GM12878 (cell line): ENCODE results near the gene GCSAML. TPM values are rescaled to one million over a fixed set of nuclear protein-coding genes. Genes with fewer than 3 reads are reported as not detected.

Experiments
- EGR1 ChIP-seq, 2 experiments: IDR thresholded peaks; 1 replicate in 1 of 2; 2 replicates in 1 of 2; pipeline ENCODE4 v1.6.1; 2011 to 2012; ENCODE audit warnings: low read depth in 2 of 2, low read length in 2 of 2, borderline replicate concordance in 1 of 2, mild to moderate bottlenecking in 1 of 2, moderate library complexity in 1 of 2
- IRF5 ChIP-seq: fragments of 450-650 bp; IDR thresholded peaks from 2 replicates; pipeline ENCODE4 v1.6.1; 2017; ENCODE audit warnings: borderline replicate concordance
- MTA3 ChIP-seq: IDR thresholded peaks from 2 replicates; pipeline ENCODE4 v1.6.1; 2012; ENCODE audit warnings: low read length, inconsistent platforms, borderline replicate concordance
- NR2F1 ChIP-seq: fragments of 450-650 bp; conservative IDR thresholded peaks from 2 replicates; pipeline ENCODE4 v1.6.1; 2017; ENCODE audit warnings: mild to moderate bottlenecking
- WRNIP1 ChIP-seq: IDR thresholded peaks from 2 replicates; pipeline ENCODE4 v1.6.1; 2011; ENCODE audit warnings: low read depth, low read length, improper control_type of control experiment, borderline replicate concordance
- ZBED1 ChIP-seq: IDR thresholded peaks from 2 replicates; pipeline ENCODE4 v1.6.1; 2016; ENCODE audit warnings: borderline replicate concordance
- ZNF24 ChIP-seq: fragments of 450-650 bp; IDR thresholded peaks from 2 replicates; pipeline ENCODE4 v1.6.1; 2017; ENCODE audit warnings: antibody characterized with exemption, mild to moderate bottlenecking
- ZZZ3 ChIP-seq: IDR thresholded peaks from 2 replicates; pipeline ENCODE4 v1.6.1; 2011; ENCODE audit warnings: low read depth; ENCODE audit not compliant: control insufficient read depth, insufficient read length
- polyA plus RNA-seq, 11 experiments: library from polyadenylated mRNA; depleted of rRNA in 4 of 11; unstranded in 6 of 11; stranded (reverse) in 5 of 11; fragments of >200 nt; fragmentation: Nextera tagmentation in 4 of 11; fragmentation: Illumina TruSeq in 1 of 11; extraction: Ambion mirVana in 4 of 11; extraction: Trizol in 1 of 11; gene quantifications; 1 replicate in 1 of 11; 2 replicates in 10 of 11; pipeline versions ENCODE4 v1.2.1 to v1.2.3, GENCODE V29; 2011 to 2016; ENCODE audit warnings: inconsistent platforms in 2 of 11, missing spikeins in 2 of 11, low read depth in 1 of 11
- total RNA-seq, 4 experiments: library from RNA; depleted of rRNA in 3 of 4; stranded (reverse); fragments of >200 nt in 3 of 4; fragmentation: Illumina TruSeq in 1 of 4; extraction: Trizol in 1 of 4; gene quantifications; 2 replicates each; pipeline versions ENCODE4 v1.2.1 to v1.2.3, GENCODE V29; 2013 to 2021
- TF ChIP-seq, protein P1 (sequence below): fragments of 450-650 bp; formaldehyde crosslinking; IDR thresholded peaks from 2 replicates; pipeline ENCODE4 v1.5.0; 2022; ENCODE audit warnings: mild to moderate bottlenecking, missing genetic modification characterization

The GCSAML gene
- total and polyA plus RNA-seq, 10 of the 15 experiments (the other 5 are each of a cell fraction or from before 2014, with no cell fraction given), result 0.03 TPM; not detected in 9

DNA sequence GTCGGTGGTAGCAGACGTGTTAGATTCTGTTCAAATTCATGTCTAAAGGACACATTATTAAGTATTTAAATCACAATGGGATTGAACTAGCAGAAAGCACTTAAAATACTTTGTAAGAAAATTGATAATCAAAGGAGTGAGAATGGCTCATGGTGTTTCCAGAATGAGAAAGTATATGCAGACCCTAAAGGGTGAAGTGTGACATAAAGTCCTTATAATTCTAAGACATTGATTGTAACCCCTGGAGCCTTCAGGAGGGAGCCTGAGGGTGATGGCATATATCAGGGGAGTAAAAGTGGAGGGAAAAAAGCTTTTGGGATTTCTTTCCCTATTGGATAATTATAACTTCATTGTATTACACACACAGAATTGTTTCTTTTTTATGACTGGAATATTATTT, 12.6 kb upstream of the GCSAML start, which contains the start of gene OR2C3 (continued):
- TF ChIP-seq IRF5, result no peak
- TF ChIP-seq NR2F1, result no peak
- no peak for TF ChIP-seq EGR1 (IDR thresholded peaks at IDR 0.05; ENCODE audit: borderline replicate concordance in 1 of 2, low read depth in 2 of 2, low read length in 2 of 2)
- TF ChIP-seq ZNF24, result no peak
- no peak for TF ChIP-seq WRNIP1
- no peak for TF ChIP-seq ZBED1
- TF ChIP-seq, protein P1, sequence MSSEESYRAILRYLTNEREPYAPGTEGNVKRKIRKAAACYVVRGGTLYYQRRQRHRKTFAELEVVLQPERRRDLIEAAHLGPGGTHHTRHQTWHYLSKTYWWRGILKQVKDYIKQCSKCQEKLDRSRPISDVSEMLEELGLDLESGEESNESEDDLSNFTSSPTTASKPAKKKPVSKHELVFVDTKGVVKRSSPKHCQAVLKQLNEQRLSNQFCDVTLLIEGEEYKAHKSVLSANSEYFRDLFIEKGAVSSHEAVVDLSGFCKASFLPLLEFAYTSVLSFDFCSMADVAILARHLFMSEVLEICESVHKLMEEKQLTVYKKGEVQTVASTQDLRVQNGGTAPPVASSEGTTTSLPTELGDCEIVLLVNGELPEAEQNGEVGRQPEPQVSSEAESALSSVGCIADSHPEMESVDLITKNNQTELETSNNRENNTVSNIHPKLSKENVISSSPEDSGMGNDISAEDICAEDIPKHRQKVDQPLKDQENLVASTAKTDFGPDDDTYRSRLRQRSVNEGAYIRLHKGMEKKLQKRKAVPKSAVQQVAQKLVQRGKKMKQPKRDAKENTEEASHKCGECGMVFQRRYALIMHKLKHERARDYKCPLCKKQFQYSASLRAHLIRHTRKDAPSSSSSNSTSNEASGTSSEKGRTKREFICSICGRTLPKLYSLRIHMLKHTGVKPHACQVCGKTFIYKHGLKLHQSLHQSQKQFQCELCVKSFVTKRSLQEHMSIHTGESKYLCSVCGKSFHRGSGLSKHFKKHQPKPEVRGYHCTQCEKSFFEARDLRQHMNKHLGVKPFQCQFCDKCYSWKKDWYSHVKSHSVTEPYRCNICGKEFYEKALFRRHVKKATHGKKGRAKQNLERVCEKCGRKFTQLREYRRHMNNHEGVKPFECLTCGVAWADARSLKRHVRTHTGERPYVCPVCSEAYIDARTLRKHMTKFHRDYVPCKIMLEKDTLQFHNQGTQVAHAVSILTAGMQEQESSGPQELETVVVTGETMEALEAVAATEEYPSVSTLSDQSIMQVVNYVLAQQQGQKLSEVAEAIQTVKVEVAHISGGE (CRISPR knock-in tag), result no peak
- TF ChIP-seq MTA3, result no peak
- no peak for TF ChIP-seq ZZZ3
